ENCODE results near the gene MLPH. TPM values are rescaled to one million over a fixed set of nuclear protein-coding genes. Genes with fewer than 3 reads are reported as not detected.

Gene MLPH
- total and polyA plus RNA-seq, 9 of the 15 experiments (the other 6 are each of a cell fraction or from before 2014, with no cell fraction given): 0.22 TPM; not detected in 8

- Histone ChIP-seq H3K79me2 (ENCODE audit: control insufficient read depth, insufficient read depth, low read length) (no peaks in the 10 kb centered on the region), H3K27me3 (ENCODE audit: control insufficient read depth in 2 of 2, insufficient read depth in 2 of 2, low read length in 2 of 2) (peaks cover 0 to 32% of the 10 kb centered on the region in 2 experiments; a peak in 2 of 5 replicates), H3K4me3 (no peak overlapping the region), H3K36me3 (ENCODE audit: control insufficient read depth, insufficient read depth, low read length) (no peaks in the 10 kb centered on the region), H3K9me3 (replicated peaks; ENCODE audit: control insufficient read depth, insufficient read depth, low read depth, low read length) (no peaks in the 10 kb centered on the region), H3K27ac (ENCODE audit: extremely low read depth, low read depth, low read length) (no peak overlapping the region), H2AFZ (ENCODE audit: low read depth, low read length) (no peak overlapping the region), H3K9ac (ENCODE audit: insufficient read depth in 1 of 2, low read depth in 2 of 2, low read length in 2 of 2) (no peak overlapping the region), H3K4me2 (ENCODE audit: insufficient read depth, low read length) (no peak overlapping the region), H4K20me1 (replicated peaks; ENCODE audit: control insufficient read depth, insufficient read depth, low read length) (no peaks in the 10 kb centered on the region), H3K9me1 (ENCODE audit: control insufficient read depth, insufficient read depth, low read length) (peaks cover 2% of the 10 kb centered on the region), H3K4me1 (replicated peaks in 1 of 2; ENCODE audit: control insufficient read depth in 2 of 2, insufficient read depth in 2 of 2, low read length in 2 of 2) (no peaks in the 10 kb centered on the region)
- TF ChIP-seq XRCC4 (IDR thresholded peaks at IDR 0.05; ENCODE audit: extremely low read depth, insufficient read depth, insufficient read length) (no peak), MYC (IDR thresholded peaks at IDR 0.05; ENCODE audit: low read depth, low read length) (no peak), MYC (CRISPR knock-in tag; IDR thresholded peaks at IDR 0.05; ENCODE audit: borderline replicate concordance, low read depth) (no peak), CXXC5 (CRISPR knock-in tag; IDR thresholded peaks at IDR 0.05) (no peak), RBM14 (IDR thresholded peaks at IDR 0.05; ENCODE audit: borderline replicate concordance, insufficient read depth, low read depth, low read length) (no peak), PHTF2 (CRISPR knock-in tag; IDR thresholded peaks at IDR 0.05) (no peak), PHB2 (IDR thresholded peaks at IDR 0.05; ENCODE audit: low read depth) (no peak), ETV5 (CRISPR knock-in tag; IDR thresholded peaks at IDR 0.05; ENCODE audit: low read depth) (no peak), CHD4 (IDR thresholded peaks at IDR 0.05; ENCODE audit: insufficient read depth, insufficient replicate concordance, low read depth, low read length, poor library complexity, severe bottlenecking) (no peak), NR2F6 (CRISPR knock-in tag; IDR thresholded peaks at IDR 0.05) (no peak)
- 33% methylated on average over 4 of the region's 7 CpGs for WGBS (ENCODE audit: insufficient coverage, low coverage, missing lambda C conversion rate)
- ATAC-seq: no peak
- ChIA-PET POLR2A (no interaction called here), CTCF (ENCODE audit: low intra/inter-chr PET ratio) (no interaction called here)
- BruUV-seq (replicated peaks): no TSS peak
- no peak for DNase-seq (ENCODE audit: extremely low read depth in 1 of 4, low spot score in 3 of 4)
- no peak for FAIRE-seq
- intact Hi-C loops (cut with micrococcal nuclease): no loop called here
- in situ Hi-C loops (cut with MboI): no loop called here
These were observed 38.9 kb upstream of the MLPH start for GRCh38 chr2:237448171-237448570.

Data from K562 (cell line).